Endothelial cell (in vitro differentiated cells): Measurements from ENCODE around the gene LPCAT1. TPM values are rescaled to one million over a fixed set of nuclear protein-coding genes. Genes with fewer than 3 reads are reported as not detected.

Source experiments
- DNase-seq: peaks from one replicate; pipeline ENCODE4 v3.0.0; 2021; ENCODE audit warnings: low spot score
- H3K27ac Mint-ChIP-seq: one replicate; pipeline ENCODE4 v1.8.0; 2021; ENCODE audit warnings: mixed read lengths, inconsistent platforms; ENCODE audit not compliant: unreplicated experiment
- H3K27me3 Mint-ChIP-seq: one replicate; pipeline ENCODE4 v1.8.0; 2021; ENCODE audit warnings: mild to moderate bottlenecking, moderate library complexity, mixed read lengths, inconsistent platforms; ENCODE audit not compliant: unreplicated experiment
- H3K36me3 Mint-ChIP-seq: one replicate; pipeline ENCODE4 v1.8.0; 2021; ENCODE audit warnings: mild to moderate bottlenecking, low read depth, mixed read lengths, inconsistent platforms; ENCODE audit not compliant: unreplicated experiment
- H3K4me1 Mint-ChIP-seq: one replicate; pipeline ENCODE4 v1.8.0; 2021; ENCODE audit warnings: mild to moderate bottlenecking, mixed read lengths, inconsistent platforms; ENCODE audit not compliant: unreplicated experiment
- H3K4me3 Mint-ChIP-seq: one replicate; pipeline ENCODE4 v1.8.0; 2021; ENCODE audit warnings: mild to moderate bottlenecking, mixed read lengths, inconsistent platforms; ENCODE audit not compliant: unreplicated experiment
- H3K9me3 Mint-ChIP-seq: one replicate; pipeline ENCODE4 v1.8.0; 2021; ENCODE audit warnings: mixed read lengths, inconsistent platforms; ENCODE audit not compliant: unreplicated experiment
- total RNA-seq: library from RNA; stranded (reverse); fragmentation: NEBNext Ultra II Directional; extraction: Animal tissue kit (Norgen Biotek cat#: 25700); gene quantifications from one replicate; pipeline ENCODE4 v1.2.1, GENCODE V29; 2021; ENCODE audit not compliant: unreplicated experiment
- TF ChIP-seq, protein P1 (sequence below): fragments of 200-600 bp; sonication (generic); IDR thresholded peaks from one replicate; pipeline ENCODE4 v1.5.0; 2021; ENCODE audit warnings: antibody characterized with exemption; ENCODE audit not compliant: unreplicated experiment

Gene LPCAT1
- total RNA-seq, 1 donor from 2014 or later, result 81.3 TPM

DNA sequence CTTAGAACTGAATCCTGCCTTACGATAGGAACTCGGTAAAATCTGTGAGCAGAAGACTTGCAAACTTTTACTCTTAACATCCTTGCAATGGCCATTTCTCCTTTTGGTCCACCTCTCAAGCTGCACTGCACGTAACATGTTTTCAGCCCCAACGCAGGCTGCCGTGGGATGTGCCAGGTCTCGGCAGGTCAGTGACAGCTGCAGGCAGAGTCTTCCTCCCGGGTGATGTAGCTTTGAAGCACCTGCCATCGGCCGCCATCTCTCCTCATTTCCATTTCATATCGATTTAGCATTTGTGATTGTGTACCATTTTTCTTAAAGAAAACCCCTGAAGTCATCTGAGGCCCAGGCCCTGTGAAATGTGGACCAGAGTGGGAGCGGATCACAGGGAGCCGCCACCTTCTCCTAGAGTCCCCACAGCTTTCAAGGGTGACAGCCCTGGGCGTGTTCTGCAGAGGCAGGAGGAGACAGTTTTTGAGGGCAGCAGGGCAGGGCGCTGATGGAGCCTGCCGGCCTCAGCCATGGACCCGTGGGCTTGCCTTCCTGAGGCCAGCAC is 25.8 kb upstream of the LPCAT1 start:
- TF ChIP-seq, protein P1, sequence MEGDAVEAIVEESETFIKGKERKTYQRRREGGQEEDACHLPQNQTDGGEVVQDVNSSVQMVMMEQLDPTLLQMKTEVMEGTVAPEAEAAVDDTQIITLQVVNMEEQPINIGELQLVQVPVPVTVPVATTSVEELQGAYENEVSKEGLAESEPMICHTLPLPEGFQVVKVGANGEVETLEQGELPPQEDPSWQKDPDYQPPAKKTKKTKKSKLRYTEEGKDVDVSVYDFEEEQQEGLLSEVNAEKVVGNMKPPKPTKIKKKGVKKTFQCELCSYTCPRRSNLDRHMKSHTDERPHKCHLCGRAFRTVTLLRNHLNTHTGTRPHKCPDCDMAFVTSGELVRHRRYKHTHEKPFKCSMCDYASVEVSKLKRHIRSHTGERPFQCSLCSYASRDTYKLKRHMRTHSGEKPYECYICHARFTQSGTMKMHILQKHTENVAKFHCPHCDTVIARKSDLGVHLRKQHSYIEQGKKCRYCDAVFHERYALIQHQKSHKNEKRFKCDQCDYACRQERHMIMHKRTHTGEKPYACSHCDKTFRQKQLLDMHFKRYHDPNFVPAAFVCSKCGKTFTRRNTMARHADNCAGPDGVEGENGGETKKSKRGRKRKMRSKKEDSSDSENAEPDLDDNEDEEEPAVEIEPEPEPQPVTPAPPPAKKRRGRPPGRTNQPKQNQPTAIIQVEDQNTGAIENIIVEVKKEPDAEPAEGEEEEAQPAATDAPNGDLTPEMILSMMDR, result no peak
- no peak overlapping the region for H3K27ac Mint-ChIP-seq
- no peaks in the 10 kb centered on the region for H3K9me3 Mint-ChIP-seq
- peaks cover 13% of the 10 kb centered on the region for H3K27me3 Mint-ChIP-seq
- no peak for DNase-seq
- H3K4me1 Mint-ChIP-seq, result no peaks in the 10 kb centered on the region
- no peak overlapping the region for H3K4me3 Mint-ChIP-seq
- H3K36me3 Mint-ChIP-seq, result no peaks in the 10 kb centered on the region

DNA sequence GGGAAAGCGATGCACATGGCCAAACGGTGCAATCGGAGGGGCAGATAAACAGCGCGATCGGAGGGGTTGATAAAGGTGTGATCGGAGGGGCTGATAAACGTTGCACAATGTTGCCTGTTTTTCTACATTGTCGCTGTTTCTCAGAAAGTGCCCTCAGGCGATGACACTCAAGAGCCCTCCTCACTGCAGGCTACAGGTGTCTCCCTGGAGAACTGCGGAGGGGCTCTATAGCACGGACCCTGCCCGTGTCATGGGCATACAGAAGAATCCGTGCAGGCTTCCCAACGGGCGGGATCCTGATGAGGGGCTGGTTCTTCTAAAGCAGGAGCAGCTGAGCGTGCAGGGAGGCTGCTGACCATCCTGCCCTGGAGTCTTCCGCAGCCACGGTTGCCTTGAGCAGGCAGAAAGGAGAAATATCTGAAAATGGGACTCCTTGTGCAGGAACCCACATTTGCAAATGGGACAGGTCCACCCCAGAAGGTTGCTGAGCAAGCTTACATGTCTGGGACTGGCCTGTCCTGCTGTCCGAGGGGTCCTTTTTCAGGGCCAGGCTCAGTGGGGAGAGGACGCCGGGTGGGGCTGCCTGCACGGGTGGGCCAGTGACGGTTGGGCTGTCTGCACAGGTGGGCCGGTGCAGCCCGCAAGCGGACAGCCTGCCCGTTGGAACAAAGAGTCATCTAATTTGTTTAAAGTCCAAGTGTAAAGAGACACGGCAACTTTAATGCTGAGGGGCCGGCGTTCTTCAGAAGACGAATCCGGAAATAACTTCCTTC is 25.1 kb upstream of the LPCAT1 start:
- no peak for DNase-seq
- no peak overlapping the region for H3K27ac Mint-ChIP-seq
- TF ChIP-seq, protein P1, result no peak
- no peaks in the 10 kb centered on the region for H3K9me3 Mint-ChIP-seq
- peaks cover 13% of the 10 kb centered on the region for H3K27me3 Mint-ChIP-seq
- peak overlapping the region; percentile 28 for H3K4me3 Mint-ChIP-seq
- H3K36me3 Mint-ChIP-seq, result no peaks in the 10 kb centered on the region
- no peaks in the 10 kb centered on the region for H3K4me1 Mint-ChIP-seq

DNA sequence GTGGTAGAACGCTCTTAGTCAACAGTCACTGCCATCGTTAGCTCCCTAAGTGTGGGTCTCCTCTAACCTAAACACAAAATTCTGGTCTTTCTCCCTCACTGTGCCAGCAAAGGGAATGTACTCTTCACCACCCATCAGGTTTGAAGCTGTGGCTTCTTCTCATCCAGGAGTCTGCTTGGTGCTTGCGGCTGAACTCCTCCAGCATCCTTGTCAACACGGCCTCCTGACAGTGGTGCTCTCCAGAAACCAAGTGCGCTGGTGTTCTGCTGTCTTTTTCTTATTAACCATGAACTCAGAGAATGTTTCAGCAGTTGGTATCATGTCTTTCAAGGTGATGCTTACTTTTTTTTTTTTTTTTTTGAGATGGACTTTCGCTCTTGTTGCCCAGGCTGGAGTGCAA is 23.9 kb upstream of the LPCAT1 start:
- peaks cover 13% of the 10 kb centered on the region for H3K27me3 Mint-ChIP-seq
- no peak for DNase-seq
- TF ChIP-seq, protein P1, result no peak
- H3K9me3 Mint-ChIP-seq, result no peaks in the 10 kb centered on the region
- H3K36me3 Mint-ChIP-seq, result no peaks in the 10 kb centered on the region
- no peaks in the 10 kb centered on the region for H3K4me1 Mint-ChIP-seq
- no peak overlapping the region for H3K27ac Mint-ChIP-seq
- no peak overlapping the region for H3K4me3 Mint-ChIP-seq

DNA sequence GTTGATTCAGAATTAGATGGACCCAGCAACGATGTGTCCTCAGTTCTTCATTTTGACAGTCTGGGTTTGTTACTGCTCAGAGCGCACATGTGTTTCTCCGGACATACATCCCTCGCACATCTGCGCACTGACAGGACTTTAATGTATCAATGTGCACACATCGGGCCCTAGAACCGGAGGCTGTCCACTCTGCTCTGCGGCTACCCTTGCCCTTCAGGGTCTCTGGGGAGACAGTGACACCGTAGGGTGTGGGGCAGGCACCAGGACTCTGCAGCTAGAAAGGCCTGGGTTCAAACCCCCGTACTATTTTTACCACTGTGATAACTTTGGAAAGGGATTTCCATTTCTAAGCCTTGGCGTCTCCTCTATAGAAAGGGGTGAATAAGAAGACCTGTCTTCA is 23.5 kb upstream of the LPCAT1 start:
- Mint-ChIP-seq H3K36me3 (no peaks in the 10 kb centered on the region), H3K27me3 (peaks cover 13% of the 10 kb centered on the region)

More for the DNA sequence above, 23.5 kb upstream of the LPCAT1 start:
- no peak overlapping the region for H3K27ac Mint-ChIP-seq
- TF ChIP-seq, protein P1, result no peak
- H3K4me1 Mint-ChIP-seq, result no peaks in the 10 kb centered on the region
- H3K4me3 Mint-ChIP-seq, result no peak overlapping the region
- H3K9me3 Mint-ChIP-seq, result no peaks in the 10 kb centered on the region
- no peak for DNase-seq
